Measurements from ENCODE around the gene TBC1D1.

- TF ChIP-seq CTCF (IDR thresholded peaks at IDR 0.05), result no peak
- TF ChIP-seq POLR2A (IDR thresholded peaks at IDR 0.05), result no peak
Measured at GRCh38 chr4:37951461-37952352, 60.8 kb downstream of the TBC1D1 start.

All from prostate gland (tissue), 2 donors.